COLO829 (cell line): ENCODE results near the gene MYH15.

ENCODE experiments used
- DNase-seq: peaks from one replicate; pipeline ENCODE4 v3.0.0; 2012; ENCODE audit warnings: low spot score

Gene MYH15

GRCh38 chr3:108334701-108335100 lies 175.7 kb downstream of the MYH15 start:
- DNase-seq: no peak

DNA sequence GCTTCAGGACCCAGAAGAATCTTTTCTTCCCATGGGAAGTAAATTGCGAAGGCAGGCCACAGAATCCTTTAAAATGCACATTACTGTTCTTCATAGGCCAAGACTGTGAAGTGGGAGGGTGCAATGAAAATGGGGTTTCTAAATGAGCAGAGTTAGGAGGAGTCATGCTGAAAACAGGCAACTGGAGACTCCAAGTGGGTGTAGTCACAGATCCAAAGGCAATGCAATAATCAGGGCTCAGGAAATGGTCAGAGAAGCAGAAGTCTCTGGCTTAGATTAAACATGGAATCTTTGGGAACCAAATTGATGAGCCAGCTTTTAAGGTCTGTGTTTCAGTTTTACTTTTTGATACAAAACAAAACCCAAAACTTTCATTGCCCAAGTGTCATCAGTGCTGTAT lies 176.4 kb downstream of the MYH15 start:
- DNase-seq: no peak

DNA sequence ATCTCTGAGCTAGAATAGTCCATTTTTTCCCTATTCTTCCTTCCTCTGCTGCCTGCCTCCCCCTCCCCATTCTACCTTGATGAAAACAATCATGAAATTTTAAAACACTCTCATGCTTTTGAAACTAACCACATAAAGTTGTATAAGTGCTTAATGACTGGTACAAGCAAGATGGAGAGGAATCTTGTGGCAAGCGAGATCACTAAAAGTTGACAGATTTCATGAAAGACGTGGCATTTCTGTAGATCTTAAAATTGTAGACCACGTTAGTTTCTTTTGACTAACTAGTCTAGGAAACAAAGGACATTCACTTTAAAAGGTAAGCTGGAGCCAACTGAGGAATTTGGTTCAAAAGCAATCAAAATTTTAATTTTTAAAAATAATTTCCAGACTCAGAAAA lies 178.6 kb downstream of the MYH15 start:
- no peak for DNase-seq
